Measurements from ENCODE around the gene EIF5AL1. TPM values are rescaled to one million over a fixed set of nuclear protein-coding genes. Genes with fewer than 3 reads are reported as not detected.
"Not testable (repeated sequence)": the region's sequence is repeated elsewhere in the genome, so short reads cannot be mapped to it uniquely, and the experiment has no call there.

Gene EIF5AL1
- polyA plus RNA-seq, 2 donors, result 1.0 to 1.1 TPM

GRCh38 chr10:79547973-79548372, 35.6 kb downstream of the EIF5AL1 start:
- Histone ChIP-seq H3K27me3 (ENCODE audit: control insufficient read depth in 1 of 2, insufficient read depth in 2 of 2, low read length in 2 of 2) (no peaks in the 10 kb centered on the region), H3K4me3 (ENCODE audit: low read depth in 1 of 2, low read length in 2 of 2) (no peak overlapping the region), H3K36me3 (ENCODE audit: control insufficient read depth in 2 of 2, insufficient read depth in 2 of 2, low read length in 1 of 2) (no peaks in the 10 kb centered on the region), H3K4me1 (ENCODE audit: control insufficient read depth in 2 of 2, insufficient read depth in 2 of 2, low read length in 1 of 2) (no peaks in the 10 kb centered on the region), H3K9me3 (ENCODE audit: control insufficient read depth in 2 of 2, insufficient read depth in 1 of 2, low read depth in 1 of 2, low read length in 1 of 2) (no peaks in the 10 kb centered on the region), H3K27ac (ENCODE audit: low read depth in 2 of 2, low read length in 1 of 2) (no peak overlapping the region)
- WGBS, 2 donors, result 56 to 58% methylated on average over 3 of the region's 3 CpGs

- H3K4me1 ChIP-seq (ENCODE audit: control insufficient read depth in 2 of 2, insufficient read depth in 2 of 2, low read length in 1 of 2), result no peaks in the 10 kb centered on the region
- H3K4me3 ChIP-seq (ENCODE audit: low read depth in 1 of 2, low read length in 2 of 2), result no peak overlapping the region
- H3K27ac ChIP-seq (ENCODE audit: low read depth in 2 of 2, low read length in 1 of 2), result no peak overlapping the region
- H3K27me3 ChIP-seq (ENCODE audit: control insufficient read depth in 1 of 2, insufficient read depth in 2 of 2, low read length in 2 of 2), result no peaks in the 10 kb centered on the region
- WGBS, 2 donors, result 53 to 76% methylated on average over 2 of the region's 2 CpGs
- H3K9me3 ChIP-seq (ENCODE audit: control insufficient read depth in 2 of 2, insufficient read depth in 1 of 2, low read depth in 1 of 2, low read length in 1 of 2), result no peaks in the 10 kb centered on the region
- no peaks in the 10 kb centered on the region for H3K36me3 ChIP-seq (ENCODE audit: control insufficient read depth in 2 of 2, insufficient read depth in 2 of 2, low read length in 1 of 2)
Measured at GRCh38 chr10:79552143-79552542, 39.8 kb downstream of the EIF5AL1 start.

- Histone ChIP-seq H3K4me1 (ENCODE audit: control insufficient read depth in 2 of 2, insufficient read depth in 2 of 2, low read length in 1 of 2) (no peaks in the 10 kb centered on the region), H3K36me3 (ENCODE audit: control insufficient read depth in 2 of 2, insufficient read depth in 2 of 2, low read length in 1 of 2) (no peaks in the 10 kb centered on the region), H3K9me3 (ENCODE audit: control insufficient read depth in 2 of 2, insufficient read depth in 1 of 2, low read depth in 1 of 2, low read length in 1 of 2) (no peaks in the 10 kb centered on the region), H3K27ac (ENCODE audit: low read depth in 2 of 2, low read length in 1 of 2) (no peak overlapping the region), H3K27me3 (ENCODE audit: control insufficient read depth in 1 of 2, insufficient read depth in 2 of 2, low read length in 2 of 2) (no peaks in the 10 kb centered on the region), H3K4me3 (ENCODE audit: low read depth in 1 of 2, low read length in 2 of 2) (no peak overlapping the region)
- WGBS, 2 donors, result 78 to 79% methylated on average over 11 of the region's 11 CpGs
Measured at GRCh38 chr10:79555354-79556309, 43.3 kb downstream of the EIF5AL1 start.

GRCh38 chr10:79556961-79557360, 44.6 kb downstream of the EIF5AL1 start:
- H3K27me3 ChIP-seq (ENCODE audit: control insufficient read depth in 1 of 2, insufficient read depth in 2 of 2, low read length in 2 of 2); H3K4me1 ChIP-seq (ENCODE audit: control insufficient read depth in 2 of 2, insufficient read depth in 2 of 2, low read length in 1 of 2); H3K4me3 ChIP-seq (ENCODE audit: low read depth in 1 of 2, low read length in 2 of 2); H3K9me3 ChIP-seq (ENCODE audit: control insufficient read depth in 2 of 2, insufficient read depth in 1 of 2, low read depth in 1 of 2, low read length in 1 of 2); H3K27ac ChIP-seq (ENCODE audit: low read depth in 2 of 2, low read length in 1 of 2); H3K36me3 ChIP-seq (ENCODE audit: control insufficient read depth in 2 of 2, insufficient read depth in 2 of 2, low read length in 1 of 2): not testable (repeated sequence)
- WGBS, 2 donors, result 85 to 89% methylated on average over 3 of the region's 3 CpGs

GRCh38 chr10:79559726-79560125, 47.4 kb downstream of the EIF5AL1 start:
- H3K27ac ChIP-seq (ENCODE audit: low read depth in 2 of 2, low read length in 1 of 2), result no peak overlapping the region
- H3K9me3 ChIP-seq (ENCODE audit: control insufficient read depth in 2 of 2, insufficient read depth in 1 of 2, low read depth in 1 of 2, low read length in 1 of 2), result no peaks in the 10 kb centered on the region
- H3K4me3 ChIP-seq (ENCODE audit: low read depth in 1 of 2, low read length in 2 of 2), result no peak overlapping the region
- 71 to 81% methylated on average over 2 of the region's 2 CpGs for WGBS, 2 donors
- no peaks in the 10 kb centered on the region for H3K27me3 ChIP-seq (ENCODE audit: control insufficient read depth in 1 of 2, insufficient read depth in 2 of 2, low read length in 2 of 2)
- H3K4me1 ChIP-seq (ENCODE audit: control insufficient read depth in 2 of 2, insufficient read depth in 2 of 2, low read length in 1 of 2), result no peaks in the 10 kb centered on the region
- H3K36me3 ChIP-seq (ENCODE audit: control insufficient read depth in 2 of 2, insufficient read depth in 2 of 2, low read length in 1 of 2), result no peaks in the 10 kb centered on the region

GRCh38 chr10:79560160-79560709, 47.9 kb downstream of the EIF5AL1 start, which contains the start of gene SFTPA2:
SFTPA2 (minus strand) TSS chr10:79560407; CDS start chr10:79559483, 924 bp downstream.
- Histone ChIP-seq H3K9me3 (ENCODE audit: control insufficient read depth in 2 of 2, insufficient read depth in 1 of 2, low read depth in 1 of 2, low read length in 1 of 2) (no peaks in the 10 kb centered on the region), H3K27me3 (ENCODE audit: control insufficient read depth in 1 of 2, insufficient read depth in 2 of 2, low read length in 2 of 2) (no peaks in the 10 kb centered on the region), H3K36me3 (ENCODE audit: control insufficient read depth in 2 of 2, insufficient read depth in 2 of 2, low read length in 1 of 2) (no peaks in the 10 kb centered on the region), H3K4me3 (ENCODE audit: low read depth in 1 of 2, low read length in 2 of 2) (no peak within 1 kb of the TSS), H3K4me1 (ENCODE audit: control insufficient read depth in 2 of 2, insufficient read depth in 2 of 2, low read length in 1 of 2) (no peaks in the 10 kb centered on the region), H3K27ac (ENCODE audit: low read depth in 2 of 2, low read length in 1 of 2) (no peak within 1 kb of the TSS)
- WGBS, 2 donors, result 88 to 89% methylated on average over 1 of the region's 1 CpG

GRCh38 chr10:79561257-79561656, 48.9 kb downstream of the EIF5AL1 start:
- Histone ChIP-seq H3K9me3 (ENCODE audit: control insufficient read depth in 2 of 2, insufficient read depth in 1 of 2, low read depth in 1 of 2, low read length in 1 of 2) (no peaks in the 10 kb centered on the region), H3K4me1 (ENCODE audit: control insufficient read depth in 2 of 2, insufficient read depth in 2 of 2, low read length in 1 of 2) (no peaks in the 10 kb centered on the region), H3K27me3 (ENCODE audit: control insufficient read depth in 1 of 2, insufficient read depth in 2 of 2, low read length in 2 of 2) (no peaks in the 10 kb centered on the region), H3K36me3 (ENCODE audit: control insufficient read depth in 2 of 2, insufficient read depth in 2 of 2, low read length in 1 of 2) (no peaks in the 10 kb centered on the region), H3K4me3 (ENCODE audit: low read depth in 1 of 2, low read length in 2 of 2) (no peak overlapping the region), H3K27ac (ENCODE audit: low read depth in 2 of 2, low read length in 1 of 2) (no peak overlapping the region)
- 65 to 83% methylated on average over 3 of the region's 3 CpGs for WGBS, 2 donors

GRCh38 chr10:79562135-79562756, 49.9 kb downstream of the EIF5AL1 start:
- Histone ChIP-seq H3K36me3 (ENCODE audit: control insufficient read depth in 2 of 2, insufficient read depth in 2 of 2, low read length in 1 of 2) (no peaks in the 10 kb centered on the region), H3K27me3 (ENCODE audit: control insufficient read depth in 1 of 2, insufficient read depth in 2 of 2, low read length in 2 of 2) (no peaks in the 10 kb centered on the region), H3K27ac (ENCODE audit: low read depth in 2 of 2, low read length in 1 of 2) (no peak overlapping the region), H3K4me3 (ENCODE audit: low read depth in 1 of 2, low read length in 2 of 2) (no peak overlapping the region), H3K9me3 (ENCODE audit: control insufficient read depth in 2 of 2, insufficient read depth in 1 of 2, low read depth in 1 of 2, low read length in 1 of 2) (no peaks in the 10 kb centered on the region), H3K4me1 (ENCODE audit: control insufficient read depth in 2 of 2, insufficient read depth in 2 of 2, low read length in 1 of 2) (no peaks in the 10 kb centered on the region)
- 18 to 26% methylated on average over 17 of the region's 17 CpGs for WGBS, 2 donors

GRCh38 chr10:79563426-79563825, 51.1 kb downstream of the EIF5AL1 start:
- Histone ChIP-seq H3K9me3 (ENCODE audit: control insufficient read depth in 2 of 2, insufficient read depth in 1 of 2, low read depth in 1 of 2, low read length in 1 of 2) (no peaks in the 10 kb centered on the region), H3K27me3 (ENCODE audit: control insufficient read depth in 1 of 2, insufficient read depth in 2 of 2, low read length in 2 of 2) (no peaks in the 10 kb centered on the region), H3K4me1 (ENCODE audit: control insufficient read depth in 2 of 2, insufficient read depth in 2 of 2, low read length in 1 of 2) (no peaks in the 10 kb centered on the region), H3K4me3 (ENCODE audit: low read depth in 1 of 2, low read length in 2 of 2) (no peak overlapping the region), H3K36me3 (ENCODE audit: control insufficient read depth in 2 of 2, insufficient read depth in 2 of 2, low read length in 1 of 2) (no peaks in the 10 kb centered on the region), H3K27ac (ENCODE audit: low read depth in 2 of 2, low read length in 1 of 2) (no peak overlapping the region)
- WGBS, 2 donors, result 70% methylated on average over 4 of the region's 4 CpGs

Measured in esophagus (tissue), 2 donors.